OCI-LY7 (cell line): ENCODE measurements around the gene ARL16.

Experiments
- CTCF ChIP-seq: fragments of 200-600 bp; sonication (generic); conservative IDR thresholded peaks from 2 replicates; pipeline ENCODE4 v1.5.1; 2014; ENCODE audit warnings: mild to moderate bottlenecking, antibody characterized with exemption, low read length, moderate library complexity, mixed read lengths
- EZH2phosphoT487 ChIP-seq: fragments of 200-600 bp; sonication (generic); IDR thresholded peaks from 2 replicates; pipeline ENCODE4 v1.6.1; 2018; ENCODE audit warnings: low read depth, borderline replicate concordance, mild to moderate bottlenecking, mixed run types, antibody characterized with exemption, low read length, moderate library complexity, mixed read lengths

GRCh38 chr17:81711814-81712467, 28.3 kb upstream of the ARL16 start, which contains the start of gene SLC25A10:
- TF ChIP-seq CTCF, result no peak
- no peak for TF ChIP-seq EZH2phosphoT487
